Measurements from ENCODE around the gene TRMT1L.

GRCh38 chr1:185156288-185156853 is 382 bp downstream of the TRMT1L start:
- TF ChIP-seq CTCF (conservative IDR thresholded peaks at IDR 0.05 in 1 of 2, IDR thresholded peaks at IDR 0.05 in 1 of 2; ENCODE audit: extremely low read depth in 1 of 2, insufficient read depth in 1 of 2, low read depth in 1 of 2, low read length in 2 of 2) (no peak), EZH2 (IDR thresholded peaks at IDR 0.05; ENCODE audit: borderline replicate concordance, low read length) (no peak)

All from mammary epithelial cell (primary cell).